A549 (cell line): ENCODE measurements around the gene TPBG. TPM values are rescaled to one million over a fixed set of nuclear protein-coding genes. Genes with fewer than 3 reads are reported as not detected.

ENCODE experiments used
- ATAC-seq, 2 experiments: fragments of 200-7000 bp in 1 of 2; fragments of >200 bp in 1 of 2; cut with Nextera tagmentation in 1 of 2; cut with Tn5 transposase in 1 of 2; 3 replicates each; pipeline versions ENCODE4 v1.8.0 to v1.9.1; 2018 to 2020; ENCODE audit warnings: mild to moderate bottlenecking in 1 of 2, moderate library complexity in 1 of 2
- CTCF ChIA-PET: fragments of 300-600 bp; sonication (Branson Sonifier 250); formaldehyde crosslinking; extraction: SDS; loops from one replicate; lab custom pipeline; 2021; ENCODE audit warnings: antibody characterized with exemption, inconsistent platforms; lab: Yijun Ruan, JAX
- POLR2A ChIA-PET: fragments of 350-600 bp; formaldehyde crosslinking; extraction: SDS; loops from one replicate; lab custom pipeline; 2021; ENCODE audit warnings: antibody characterized with exemption, inconsistent platforms; lab: Yijun Ruan, JAX
- DNase-seq, 2 experiments: peaks; one replicate each; pipeline versions ENCODE4 v3.0.0 to v3.0.0-alpha.2; 2011 to 2016; ENCODE audit warnings: low read depth in 1 of 2, low spot score in 1 of 2
- FAIRE-seq: peaks from 2 replicates; lab custom pipeline; 2011; peaks lifted over from hg19 to GRCh38; lab: Jason Lieb, UNC
- H3K27ac ChIP-seq, 2 experiments: fragments of >200 bp; sonication (Bioruptor Twin); formaldehyde crosslinking; 3 replicates each; pipeline ENCODE4 v1.5.1; 2016 to 2017
- H3K4me1 ChIP-seq: fragments of >200 bp; sonication (Bioruptor Twin); formaldehyde crosslinking; 3 replicates; pipeline ENCODE4 v1.6.1; 2016
- H3K4me2 ChIP-seq: fragments of >200 bp; sonication (Bioruptor Twin); formaldehyde crosslinking; 3 replicates; pipeline ENCODE4 v1.6.1; 2016
- H3K4me3 ChIP-seq: fragments of >200 bp; sonication (Bioruptor Twin); formaldehyde crosslinking; 3 replicates; pipeline ENCODE4 v1.5.1; 2016
- H3K9me3 ChIP-seq: fragments of >200 bp; sonication (Bioruptor Twin); formaldehyde crosslinking; 3 replicates; pipeline ENCODE4 v1.6.1; 2016
- CHD4 ChIP-seq: fragments of 200-600 bp; sonication (generic); IDR thresholded peaks from 2 replicates; pipeline ENCODE4 v1.6.1; 2016; ENCODE audit warnings: antibody characterized with exemption, mild to moderate bottlenecking, borderline replicate concordance
- EHMT2 ChIP-seq: fragments of 200-600 bp; sonication (generic); IDR thresholded peaks from 2 replicates; pipeline ENCODE4 v1.6.1; 2016; ENCODE audit warnings: antibody characterized with exemption, low read depth, mild to moderate bottlenecking, moderate library complexity
- EP300 ChIP-seq, 2 experiments: fragments of >200 bp; sonication (Bioruptor Twin); formaldehyde crosslinking; IDR thresholded peaks; 2 replicates in 1 of 2; 3 replicates in 1 of 2; pipeline ENCODE4 v1.6.1; 2016 to 2017
- FOSB ChIP-seq: fragments of 250-450 bp; sonication (Bioruptor Pico); IDR thresholded peaks from 2 replicates; pipeline ENCODE4 v1.5.0; 2020; ENCODE audit warnings: mild to moderate bottlenecking, moderate library complexity
- FOSL2 ChIP-seq, 2 experiments: fragments of 450-650 bp in 1 of 2; fragments of >200 bp in 1 of 2; sonication (Bioruptor Twin) in 1 of 2; formaldehyde crosslinking; IDR thresholded peaks; 2 replicates each; pipeline versions ENCODE4 v1.5.0 to v1.6.1; 2016 to 2020; ENCODE audit warnings: mild to moderate bottlenecking in 1 of 2, moderate library complexity in 1 of 2
- GATA3 ChIP-seq: IDR thresholded peaks from 2 replicates; pipeline ENCODE4 v1.6.1; 2012; ENCODE audit warnings: borderline replicate concordance
- HDAC2 ChIP-seq: fragments of 200-600 bp; sonication (generic); IDR thresholded peaks from 2 replicates; pipeline ENCODE4 v1.6.1; 2016
- JUN ChIP-seq, 2 experiments: fragments of >200 bp; sonication (Bioruptor Twin); formaldehyde crosslinking; IDR thresholded peaks; 2 replicates in 1 of 2; 3 replicates in 1 of 2; pipeline ENCODE4 v1.6.1; 2016 to 2017
- KDM1A ChIP-seq: fragments of 200-600 bp; sonication (generic); IDR thresholded peaks from 2 replicates; pipeline ENCODE4 v1.6.1; 2016; ENCODE audit warnings: low read depth, mild to moderate bottlenecking
- MAFK ChIP-seq: fragments of 450-650 bp; IDR thresholded peaks from 2 replicates; pipeline ENCODE4 v1.6.1; 2014; ENCODE audit not compliant: partially characterized antibody
- POLR2AphosphoS2 ChIP-seq: conservative IDR thresholded peaks from 2 replicates; pipeline ENCODE4 v1.6.1; 2012; ENCODE audit warnings: low read length, improper control_type of control experiment, inconsistent platforms
- RAD21 ChIP-seq, 2 experiments: fragments of >200 bp in 1 of 2; sonication (Bioruptor Twin) in 1 of 2; formaldehyde crosslinking in 1 of 2; IDR thresholded peaks in 1 of 2; conservative IDR thresholded peaks in 1 of 2; 2 replicates in 1 of 2; 3 replicates in 1 of 2; pipeline ENCODE4 v1.6.1; 2012 to 2018; ENCODE audit warnings: inconsistent platforms in 1 of 2
- RARB ChIP-seq: fragments of 250-450 bp; sonication (Bioruptor Pico); IDR thresholded peaks from 2 replicates; pipeline ENCODE4 v1.8.0; 2021; ENCODE audit warnings: mild to moderate bottlenecking, moderate library complexity
- RCOR1 ChIP-seq: fragments of 150-350 bp; IDR thresholded peaks from 2 replicates; pipeline ENCODE4 v1.6.1; 2014; ENCODE audit warnings: antibody characterized with exemption, low read length, low read depth
- RFX5 ChIP-seq: fragments of 450-650 bp; IDR thresholded peaks from 2 replicates; pipeline ENCODE4 v1.7.1; 2014; ENCODE audit warnings: antibody characterized with exemption, mild to moderate bottlenecking, moderate library complexity
- RNF2 ChIP-seq: fragments of 200-600 bp; sonication (generic); IDR thresholded peaks from 2 replicates; pipeline ENCODE4 v1.6.1; 2016; ENCODE audit warnings: low read depth, mild to moderate bottlenecking, antibody characterized with exemption, moderate library complexity, borderline replicate concordance
- SREBF2 ChIP-seq: fragments of 450-650 bp; IDR thresholded peaks from 2 replicates; pipeline ENCODE4 v1.6.1; 2014; ENCODE audit warnings: mild to moderate bottlenecking, moderate library complexity
- WGBS: methylation state at CpG from one replicate; pipeline ENCODE4 v1.1.6; 2017; ENCODE audit errors: missing lambda C conversion rate; 5-methylcytosine and 5-hydroxymethylcytosine counted together
- polyA plus RNA-seq, 4 experiments: library from polyadenylated mRNA; depleted of rRNA in 3 of 4; stranded (reverse); fragments of >200 nt; fragmentation: RNase III in 1 of 4; extraction: RNeasy Plus Mini Kit Qiagen cat#74134 plus additional on column Dnase treatment in 1 of 4; gene quantifications; 2 replicates in 3 of 4; 3 replicates in 1 of 4; pipeline ENCODE4 v1.2.3, GENCODE V29; 2011 to 2017
- TF ChIP-seq, protein P1 (sequence below): IDR thresholded peaks from 2 replicates; pipeline ENCODE4 v1.6.1; 2012
- TF ChIP-seq, protein P2 (sequence below): fragments of 250-450 bp; sonication (Bioruptor Pico); IDR thresholded peaks from 2 replicates; pipeline ENCODE4 v1.5.0; 2021; ENCODE audit warnings: mild to moderate bottlenecking, moderate library complexity, borderline replicate concordance
- TF ChIP-seq, protein P3 (sequence below): fragments of >200 bp; sonication (Bioruptor Twin); formaldehyde crosslinking; IDR thresholded peaks from 3 replicates; pipeline ENCODE4 v1.6.1; 2016
- TF ChIP-seq, protein P4 (sequence below): fragments of 250-450 bp; sonication (Bioruptor Pico); IDR thresholded peaks from 2 replicates; pipeline ENCODE4 v1.5.0; 2020; ENCODE audit warnings: low read depth, mild to moderate bottlenecking, moderate library complexity
- TF ChIP-seq, protein P5 (sequence below): fragments of 150-350 bp; IDR thresholded peaks from 2 replicates; pipeline ENCODE4 v1.6.1; 2014; ENCODE audit warnings: low read depth, mild to moderate bottlenecking, low read length

The TPBG gene
- polyA plus RNA-seq, 2 of the 4 experiments (the other 2 are of a cell fraction), result 33.2 to 47.1 TPM

DNA sequence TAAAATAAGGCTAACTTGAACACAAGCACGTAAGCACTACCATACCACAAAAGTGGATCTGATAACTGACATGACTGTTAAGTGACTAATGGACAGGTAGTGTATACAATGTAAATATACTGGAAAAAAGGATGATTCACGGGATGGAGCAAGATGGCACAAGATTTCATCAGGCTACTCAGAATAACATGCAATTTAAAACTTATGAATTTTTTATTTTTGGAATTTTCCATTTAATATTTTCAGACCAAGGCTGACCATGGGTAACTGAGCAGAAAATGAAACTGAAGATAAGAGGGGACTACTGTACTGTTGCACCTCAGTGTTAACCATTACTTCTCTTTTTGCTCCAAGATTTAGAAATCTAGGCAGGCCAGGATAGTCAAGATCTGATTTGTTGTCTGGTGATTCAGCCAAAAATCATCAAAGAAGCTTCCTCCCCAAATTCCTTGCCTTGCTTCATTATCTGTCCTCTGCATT is 45.4 kb downstream of the TPBG start (continued):
- TF ChIP-seq FOSL2 (IDR thresholded peaks at IDR 0.05) (peak; percentile 77), FOSL2 (CRISPR knock-in tag; IDR thresholded peaks at IDR 0.05) (peak; percentile 85), RARB (CRISPR knock-in tag) (no peak), HDAC2 (no peak), KDM1A (no peak), RCOR1 (no peak), JUN (IDR thresholded peaks at IDR 0.05) (peak; percentile 35 to 70; a peak in 1 of 5 replicates), EHMT2 (no peak), GATA3 (peak; percentile 79), RAD21 (conservative IDR thresholded peaks at IDR 0.05 in 1 of 2, IDR thresholded peaks at IDR 0.05 in 1 of 2) (peak in 1 of 2 experiments; percentile 32; a peak in 1 of 5 replicates), POLR2AphosphoS2 (no peak), EP300 (IDR thresholded peaks at IDR 0.05) (peak; percentile 46 to 47; a peak in 2 of 5 replicates), CHD4 (no peak), RNF2 (no peak), FOSB (CRISPR knock-in tag) (no peak)
- TF ChIP-seq, protein P1, sequence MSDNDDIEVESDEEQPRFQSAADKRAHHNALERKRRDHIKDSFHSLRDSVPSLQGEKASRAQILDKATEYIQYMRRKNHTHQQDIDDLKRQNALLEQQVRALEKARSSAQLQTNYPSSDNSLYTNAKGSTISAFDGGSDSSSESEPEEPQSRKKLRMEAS, result no peak
- TF ChIP-seq, protein P2, sequence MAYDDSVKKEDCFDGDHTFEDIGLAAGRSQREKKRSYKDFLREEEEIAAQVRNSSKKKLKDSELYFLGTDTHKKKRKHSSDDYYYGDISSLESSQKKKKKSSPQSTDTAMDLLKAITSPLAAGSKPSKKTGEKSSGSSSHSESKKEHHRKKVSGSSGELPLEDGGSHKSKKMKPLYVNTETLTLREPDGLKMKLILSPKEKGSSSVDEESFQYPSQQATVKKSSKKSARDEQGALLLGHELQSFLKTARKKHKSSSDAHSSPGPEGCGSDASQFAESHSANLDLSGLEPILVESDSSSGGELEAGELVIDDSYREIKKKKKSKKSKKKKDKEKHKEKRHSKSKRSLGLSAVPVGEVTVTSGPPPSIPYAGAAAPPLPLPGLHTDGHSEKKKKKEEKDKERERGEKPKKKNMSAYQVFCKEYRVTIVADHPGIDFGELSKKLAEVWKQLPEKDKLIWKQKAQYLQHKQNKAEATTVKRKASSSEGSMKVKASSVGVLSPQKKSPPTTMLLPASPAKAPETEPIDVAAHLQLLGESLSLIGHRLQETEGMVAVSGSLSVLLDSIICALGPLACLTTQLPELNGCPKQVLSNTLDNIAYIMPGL (CRISPR knock-in tag), result no peak
- TF ChIP-seq, protein P3, sequence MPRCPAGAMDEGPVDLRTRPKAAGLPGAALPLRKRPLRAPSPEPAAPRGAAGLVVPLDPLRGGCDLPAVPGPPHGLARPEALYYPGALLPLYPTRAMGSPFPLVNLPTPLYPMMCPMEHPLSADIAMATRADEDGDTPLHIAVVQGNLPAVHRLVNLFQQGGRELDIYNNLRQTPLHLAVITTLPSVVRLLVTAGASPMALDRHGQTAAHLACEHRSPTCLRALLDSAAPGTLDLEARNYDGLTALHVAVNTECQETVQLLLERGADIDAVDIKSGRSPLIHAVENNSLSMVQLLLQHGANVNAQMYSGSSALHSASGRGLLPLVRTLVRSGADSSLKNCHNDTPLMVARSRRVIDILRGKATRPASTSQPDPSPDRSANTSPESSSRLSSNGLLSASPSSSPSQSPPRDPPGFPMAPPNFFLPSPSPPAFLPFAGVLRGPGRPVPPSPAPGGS, result no peak; the same call in 2 of the 3 replicates
- TF ChIP-seq, protein P4, sequence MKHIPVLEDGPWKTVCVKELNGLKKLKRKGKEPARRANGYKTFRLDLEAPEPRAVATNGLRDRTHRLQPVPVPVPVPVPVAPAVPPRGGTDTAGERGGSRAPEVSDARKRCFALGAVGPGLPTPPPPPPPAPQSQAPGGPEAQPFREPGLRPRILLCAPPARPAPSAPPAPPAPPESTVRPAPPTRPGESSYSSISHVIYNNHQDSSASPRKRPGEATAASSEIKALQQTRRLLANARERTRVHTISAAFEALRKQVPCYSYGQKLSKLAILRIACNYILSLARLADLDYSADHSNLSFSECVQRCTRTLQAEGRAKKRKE, result no peak
- TF ChIP-seq, protein P5, sequence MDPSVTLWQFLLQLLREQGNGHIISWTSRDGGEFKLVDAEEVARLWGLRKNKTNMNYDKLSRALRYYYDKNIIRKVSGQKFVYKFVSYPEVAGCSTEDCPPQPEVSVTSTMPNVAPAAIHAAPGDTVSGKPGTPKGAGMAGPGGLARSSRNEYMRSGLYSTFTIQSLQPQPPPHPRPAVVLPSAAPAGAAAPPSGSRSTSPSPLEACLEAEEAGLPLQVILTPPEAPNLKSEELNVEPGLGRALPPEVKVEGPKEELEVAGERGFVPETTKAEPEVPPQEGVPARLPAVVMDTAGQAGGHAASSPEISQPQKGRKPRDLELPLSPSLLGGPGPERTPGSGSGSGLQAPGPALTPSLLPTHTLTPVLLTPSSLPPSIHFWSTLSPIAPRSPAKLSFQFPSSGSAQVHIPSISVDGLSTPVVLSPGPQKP, result no peak
- TF ChIP-seq, all 56 proteins: peak for 7

DNA sequence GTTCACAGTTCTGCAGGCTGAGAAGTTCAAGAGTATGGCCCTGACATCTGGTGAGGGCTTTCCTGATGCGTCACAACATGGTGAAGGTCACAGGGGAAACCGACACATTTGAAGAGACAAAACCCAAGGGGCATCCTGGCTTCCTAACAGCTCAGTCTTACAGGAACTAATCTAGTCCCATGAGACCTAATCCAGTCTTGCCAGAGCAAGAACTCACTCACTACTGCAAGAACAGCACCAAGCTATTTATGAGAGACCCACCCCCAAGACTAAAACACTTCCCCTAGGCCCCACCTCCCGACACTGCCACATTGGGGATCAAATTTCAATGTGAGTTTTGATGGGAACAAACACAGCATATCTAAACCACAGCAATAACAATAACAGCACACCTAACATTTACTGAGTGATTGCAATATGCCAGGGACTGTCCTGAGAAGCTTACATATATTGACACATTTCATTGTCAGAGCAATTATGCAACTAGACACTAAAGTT is 46.6 kb downstream of the TPBG start:
- TF ChIP-seq MAFK (no peak), RFX5 (no peak), EHMT2 (no peak), SREBF2 (no peak), JUN (IDR thresholded peaks at IDR 0.05) (no peak), GATA3 (no peak), FOSB (CRISPR knock-in tag) (no peak)
- TF ChIP-seq, protein P2 (CRISPR knock-in tag), result no peak
- WGBS, result 84% methylated on average over 3 of the region's 3 CpGs
- H3K27ac ChIP-seq, result peak overlapping the region; percentile 81 to 93
- POLR2A ChIA-PET, result interaction anchor here (1.1 kb wide), 1 partner anchor 13 kb away, joined by 4 read pairs; no protein-coding TSS in a partner anchor
- peaks cover 31% of the 10 kb centered on the region for H3K4me1 ChIP-seq
- no peak for DNase-seq
- no peak for FAIRE-seq
- H3K9me3 ChIP-seq, result no peaks in the 10 kb centered on the region
- peak overlapping the region; percentile 61; the same call in 1 of the 3 replicates for H3K4me2 ChIP-seq
- no peak overlapping the region for H3K4me3 ChIP-seq
- CTCF ChIA-PET, result interaction anchor here (1.1 to 1.5 kb wide), 2 partner anchors 9 to 139 kb away, joined by 3 to 4 read pairs; no protein-coding TSS in a partner anchor
- ATAC-seq, result no peak
